HFFc6 (cell line): ENCODE data around the gene SPACA7. TPM values are rescaled to one million over a fixed set of nuclear protein-coding genes. Genes with fewer than 3 reads are reported as not detected.

ENCODE experiments used
- DNase-seq: peaks from one replicate; pipeline ENCODE4 v3.0.0-alpha.2; 2018
- H3K27ac Mint-ChIP-seq: 2 replicates; pipeline ENCODE4 v1.8.0; 2020; ENCODE audit warnings: mild to moderate bottlenecking, mixed read lengths
- H3K27me3 Mint-ChIP-seq: 2 replicates; pipeline ENCODE4 v1.8.0; 2021; ENCODE audit warnings: mild to moderate bottlenecking, moderate library complexity, mixed read lengths; ENCODE audit not compliant: insufficient read depth
- H3K36me3 Mint-ChIP-seq: 2 replicates; pipeline ENCODE4 v1.8.0; 2021; ENCODE audit warnings: low read depth, mixed read lengths
- H3K4me1 Mint-ChIP-seq: 2 replicates; pipeline ENCODE4 v1.8.0; 2020; ENCODE audit warnings: low read depth, mixed read lengths
- H3K4me3 Mint-ChIP-seq: 2 replicates; pipeline ENCODE4 v1.8.0; 2020; ENCODE audit warnings: mild to moderate bottlenecking, moderate library complexity, mixed read lengths
- H3K9me3 Mint-ChIP-seq: 2 replicates; pipeline ENCODE4 v1.8.0; 2020; ENCODE audit warnings: mild to moderate bottlenecking, mixed read lengths
- total RNA-seq, 6 experiments: library from RNA; stranded (reverse); fragmentation: NEBNext Ultra II Directional; extraction: Animal tissue kit (Norgen Biotek cat#: 25700); gene quantifications; 2 replicates in 1 of 6; 3 replicates in 5 of 6; pipeline ENCODE4 v1.2.3, GENCODE V29; 2021
- TF ChIP-seq, protein P1 (sequence below): fragments of 200-600 bp; sonication (generic); IDR thresholded peaks from 2 replicates; pipeline ENCODE4 v1.5.0; 2021; ENCODE audit warnings: antibody characterized with exemption, mild to moderate bottlenecking

SPACA7 gene
- total RNA-seq, 6 experiments from 2014 or later: not detected

DNA sequence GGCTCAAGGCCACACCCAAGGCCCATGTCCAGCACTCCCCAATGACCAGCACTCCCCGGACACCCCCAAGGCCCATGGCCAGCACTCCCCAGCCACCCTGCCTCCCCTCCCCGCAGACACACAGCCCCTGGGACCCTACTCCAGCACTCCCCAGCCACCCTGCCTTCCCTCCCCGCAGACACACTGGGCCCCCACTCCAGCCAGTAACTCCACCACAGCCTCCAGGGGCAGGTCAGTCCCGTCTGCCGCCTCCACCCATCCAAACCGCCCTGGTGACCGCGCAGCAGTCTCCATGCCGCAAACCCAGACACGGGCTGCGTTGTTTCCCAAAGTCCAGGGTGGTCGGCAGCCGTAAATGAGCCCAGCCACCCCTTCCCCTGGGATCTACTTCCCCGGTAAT lies 70.7 kb downstream of the SPACA7 start:
- Mint-ChIP-seq H3K36me3 (no peaks in the 10 kb centered on the region), H3K27me3 (peaks cover 33% of the 10 kb centered on the region), H3K4me1 (no peaks in the 10 kb centered on the region), H3K4me3 (no peak overlapping the region), H3K9me3 (no peaks in the 10 kb centered on the region; the same call in 1 of the 2 replicates), H3K27ac (no peak overlapping the region)
- TF ChIP-seq, protein P1, sequence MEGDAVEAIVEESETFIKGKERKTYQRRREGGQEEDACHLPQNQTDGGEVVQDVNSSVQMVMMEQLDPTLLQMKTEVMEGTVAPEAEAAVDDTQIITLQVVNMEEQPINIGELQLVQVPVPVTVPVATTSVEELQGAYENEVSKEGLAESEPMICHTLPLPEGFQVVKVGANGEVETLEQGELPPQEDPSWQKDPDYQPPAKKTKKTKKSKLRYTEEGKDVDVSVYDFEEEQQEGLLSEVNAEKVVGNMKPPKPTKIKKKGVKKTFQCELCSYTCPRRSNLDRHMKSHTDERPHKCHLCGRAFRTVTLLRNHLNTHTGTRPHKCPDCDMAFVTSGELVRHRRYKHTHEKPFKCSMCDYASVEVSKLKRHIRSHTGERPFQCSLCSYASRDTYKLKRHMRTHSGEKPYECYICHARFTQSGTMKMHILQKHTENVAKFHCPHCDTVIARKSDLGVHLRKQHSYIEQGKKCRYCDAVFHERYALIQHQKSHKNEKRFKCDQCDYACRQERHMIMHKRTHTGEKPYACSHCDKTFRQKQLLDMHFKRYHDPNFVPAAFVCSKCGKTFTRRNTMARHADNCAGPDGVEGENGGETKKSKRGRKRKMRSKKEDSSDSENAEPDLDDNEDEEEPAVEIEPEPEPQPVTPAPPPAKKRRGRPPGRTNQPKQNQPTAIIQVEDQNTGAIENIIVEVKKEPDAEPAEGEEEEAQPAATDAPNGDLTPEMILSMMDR: no peak
- no peak for DNase-seq

- Mint-ChIP-seq H3K4me1 (no peaks in the 10 kb centered on the region), H3K36me3 (no peaks in the 10 kb centered on the region), H3K27me3 (peaks cover 33% of the 10 kb centered on the region), H3K27ac (no peak overlapping the region), H3K4me3 (no peak overlapping the region), H3K9me3 (no peaks in the 10 kb centered on the region; the same call in 1 of the 2 replicates)
- TF ChIP-seq, protein P1: no peak
- no peak for DNase-seq
Measured at GRCh38 chr13:112447306-112447705, 71.2 kb downstream of the SPACA7 start.

DNA sequence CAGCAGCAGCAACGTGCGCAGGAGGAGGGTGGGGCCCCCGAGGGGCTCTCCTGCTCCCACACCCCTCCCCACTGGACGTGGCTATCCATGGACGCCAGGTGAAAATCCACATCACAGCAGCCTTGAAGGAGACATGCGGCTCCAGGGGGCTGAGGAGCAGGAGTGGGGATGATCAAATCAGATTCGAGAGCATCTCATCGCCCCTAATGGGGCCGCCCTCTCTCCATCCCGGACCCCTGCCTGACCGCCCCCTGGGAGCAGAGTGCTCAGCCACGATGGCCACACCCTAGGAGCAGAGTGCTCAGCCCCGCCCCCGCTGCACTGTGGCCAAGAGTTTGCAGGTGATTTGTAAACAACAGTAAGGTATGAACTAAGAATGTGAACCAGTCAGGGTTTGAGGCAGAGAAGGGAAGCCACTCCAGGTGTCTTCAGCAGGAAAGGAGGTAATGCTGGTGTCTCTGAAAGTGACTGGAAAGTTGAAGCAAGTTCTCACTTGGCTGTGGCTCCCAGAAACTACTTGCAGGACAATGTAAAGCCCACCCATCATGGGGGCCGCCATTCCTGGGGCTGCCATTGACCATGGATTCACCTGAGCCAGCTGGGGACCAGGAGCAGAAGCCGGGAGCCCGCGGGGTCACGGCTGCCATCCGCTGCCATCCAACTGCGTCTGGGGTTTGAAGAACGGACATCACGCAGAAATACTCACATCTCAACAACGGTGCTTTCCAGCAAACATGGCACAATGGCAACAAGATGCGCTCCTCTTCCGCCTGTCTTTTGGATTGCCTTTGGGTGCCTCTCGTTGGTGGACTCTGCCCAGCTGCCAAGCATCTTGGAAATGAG lies 71.8 kb downstream of the SPACA7 start:
- Mint-ChIP-seq H3K4me3 (no peak overlapping the region), H3K27ac (no peak overlapping the region), H3K4me1 (no peaks in the 10 kb centered on the region), H3K27me3 (peaks cover 32% of the 10 kb centered on the region), H3K36me3 (no peaks in the 10 kb centered on the region), H3K9me3 (no peaks in the 10 kb centered on the region; the same call in 1 of the 2 replicates)
- DNase-seq: no peak
- TF ChIP-seq, protein P1: no peak

DNA sequence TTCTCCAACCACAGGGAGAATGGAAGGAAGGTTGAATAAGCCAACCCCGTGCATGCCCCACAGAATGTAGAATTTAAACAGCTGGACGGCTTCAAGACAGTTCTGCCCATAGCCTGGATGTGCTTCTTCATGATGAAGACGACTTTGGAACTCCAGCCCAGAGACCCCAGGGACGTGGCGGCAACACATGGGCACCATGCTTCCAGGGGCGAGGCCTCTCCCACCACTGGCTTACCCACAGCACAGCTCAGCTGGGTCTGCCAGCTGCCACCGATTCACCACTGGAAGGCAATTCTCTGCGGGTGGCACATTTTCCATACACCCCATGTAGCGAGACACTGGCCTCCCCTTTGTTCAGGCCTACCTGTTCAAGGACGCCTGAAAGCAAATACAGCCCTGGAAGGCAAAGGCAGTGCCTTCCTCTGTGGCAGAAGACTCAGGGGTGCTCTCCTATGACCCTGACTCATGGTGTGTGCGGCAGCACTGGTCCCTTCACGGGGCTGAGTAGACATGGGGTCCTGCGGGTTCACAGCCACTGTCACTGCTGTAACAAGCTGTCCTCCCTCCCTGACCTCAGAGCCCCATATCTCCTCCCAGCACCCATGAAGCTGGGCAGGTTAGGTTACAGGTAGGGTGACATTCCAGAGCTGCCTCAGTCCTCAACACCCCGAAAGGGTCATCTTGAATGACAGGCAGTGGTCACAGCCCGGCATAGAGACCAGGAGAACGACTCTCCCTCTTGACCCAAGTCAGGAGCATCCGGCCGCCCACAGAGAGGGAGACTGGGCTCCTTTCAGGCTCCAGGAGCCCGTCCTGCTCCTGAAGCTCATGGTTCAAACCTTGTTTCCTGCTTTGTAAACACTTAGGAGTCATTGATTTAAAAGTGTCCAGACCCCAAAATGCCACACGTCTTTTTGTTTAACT lies 72.7 kb downstream of the SPACA7 start:
- DNase-seq: no peak
- Mint-ChIP-seq H3K27me3 (peaks cover 23% of the 10 kb centered on the region), H3K27ac (no peak overlapping the region), H3K4me3 (no peak overlapping the region), H3K4me1 (no peaks in the 10 kb centered on the region), H3K36me3 (no peaks in the 10 kb centered on the region), H3K9me3 (no peaks in the 10 kb centered on the region; the same call in 1 of the 2 replicates)
- TF ChIP-seq, protein P1: no peak

- TF ChIP-seq, protein P1: no peak
- Mint-ChIP-seq H3K27ac (no peak overlapping the region), H3K4me3 (no peak overlapping the region), H3K36me3 (no peaks in the 10 kb centered on the region), H3K27me3 (peaks cover 23% of the 10 kb centered on the region), H3K9me3 (no peaks in the 10 kb centered on the region; the same call in 1 of the 2 replicates), H3K4me1 (no peaks in the 10 kb centered on the region)
- DNase-seq: no peak
Measured at GRCh38 chr13:112449545-112449930, 73.4 kb downstream of the SPACA7 start.
